Measurements from ENCODE around the gene PRRC2B.
"Not testable (repeated sequence)": the region's sequence is repeated elsewhere in the genome, so short reads cannot be mapped to it uniquely, and the experiment has no call there.

Gene PRRC2B

GRCh38 chr9:131386281-131386680 lies 7.6 kb upstream of the PRRC2B start:
- DNase-seq (ENCODE audit: low spot score), result no peak

DNA sequence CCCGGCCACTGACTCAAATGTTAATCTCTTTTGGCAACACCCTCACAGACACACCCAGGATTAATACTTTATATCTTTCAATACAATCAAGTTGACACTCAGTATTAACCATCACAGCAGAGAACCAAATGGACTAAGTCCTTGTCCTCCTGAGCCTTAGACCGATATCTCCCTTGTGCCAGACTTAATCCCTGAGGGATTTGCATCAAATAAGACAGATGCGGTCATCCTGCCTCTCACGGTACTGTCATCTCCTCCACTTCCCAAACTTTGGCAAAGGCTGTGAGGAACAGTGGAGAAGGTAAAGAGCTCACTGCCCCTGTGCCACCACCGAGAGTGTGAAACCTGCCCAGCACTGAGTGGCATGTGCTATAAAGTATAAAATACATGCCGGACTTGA lies 6.5 kb upstream of the PRRC2B start:
- no peak for DNase-seq (ENCODE audit: low spot score)

- no peak for DNase-seq (ENCODE audit: low spot score)
These were observed 2.9 kb upstream of the PRRC2B start for GRCh38 chr9:131391020-131391419.

DNA sequence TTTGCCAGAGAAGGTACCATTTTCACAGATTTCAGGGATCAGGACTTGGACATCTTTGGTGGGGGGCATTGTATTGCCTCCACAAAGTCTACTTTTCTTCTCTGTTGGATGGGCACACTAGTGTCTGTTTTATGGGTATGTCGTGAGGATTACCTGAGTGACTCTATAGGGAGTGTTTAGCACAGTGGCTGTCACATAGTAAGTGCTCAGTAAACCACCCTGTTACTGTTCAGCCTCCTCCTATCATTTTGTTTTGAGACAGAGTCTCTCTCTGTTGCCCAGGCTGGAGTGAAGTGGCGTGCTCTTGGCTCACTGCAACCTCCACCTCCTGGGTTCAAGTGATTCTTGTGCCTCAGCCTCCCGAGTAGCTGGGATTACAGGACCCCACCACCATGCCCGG lies 2.4 kb upstream of the PRRC2B start:
- DNase-seq (ENCODE audit: low spot score), result no peak

- DNase-seq (ENCODE audit: low spot score), result no peak
These were observed 724 bp downstream of the PRRC2B start for GRCh38 chr9:131394464-131395156.

DNA sequence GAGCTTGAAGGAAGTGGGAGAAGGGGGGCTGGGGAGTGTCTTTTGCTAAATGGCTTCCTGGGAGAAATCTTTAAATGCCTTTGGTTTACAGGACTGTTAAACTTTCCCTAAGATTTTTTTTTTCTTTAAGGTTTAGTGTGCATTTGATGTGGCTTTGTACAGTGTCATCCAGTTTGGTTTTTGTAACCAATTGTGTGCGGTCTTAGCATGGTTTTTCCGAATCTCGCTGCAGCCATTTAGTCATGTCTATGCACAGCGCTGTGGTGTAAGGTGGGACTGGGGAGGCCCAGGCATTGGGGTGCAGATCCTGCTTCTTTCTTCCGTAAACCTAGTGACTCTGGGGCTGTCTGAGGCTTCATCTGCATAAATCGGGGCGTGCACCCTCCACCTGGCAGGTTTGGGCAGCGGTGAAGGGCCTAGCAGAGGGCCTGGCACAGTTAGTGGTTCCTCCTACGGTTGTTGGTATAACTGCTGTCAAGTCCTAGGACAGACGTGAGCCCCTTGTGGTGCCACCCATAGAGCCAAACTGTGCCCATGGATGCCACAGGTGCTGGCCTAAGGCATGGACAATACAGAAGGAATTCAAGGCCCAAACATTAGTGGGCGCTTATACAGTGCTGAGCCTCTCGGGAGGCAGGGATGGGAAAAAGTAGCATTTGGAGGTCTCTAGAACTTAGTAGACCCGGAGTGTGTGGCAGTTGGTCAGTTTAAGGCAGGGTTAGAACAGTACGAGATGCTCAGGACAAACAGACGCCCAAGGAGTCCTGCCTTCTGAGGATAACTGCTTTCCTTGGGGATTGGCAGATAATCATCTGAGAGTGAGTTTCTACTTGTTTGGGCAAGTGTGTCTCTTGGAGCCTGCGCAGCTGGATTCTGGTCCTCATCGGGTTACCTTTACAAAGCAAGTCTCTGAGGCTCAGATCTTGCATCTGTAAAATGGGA lies 1.5 kb downstream of the PRRC2B start:
- peak; percentile 44 for DNase-seq (ENCODE audit: low spot score)

- not testable (repeated sequence) for DNase-seq (ENCODE audit: low spot score)
These were observed 2.2 kb downstream of the PRRC2B start for GRCh38 chr9:131396099-131396479.

DNA sequence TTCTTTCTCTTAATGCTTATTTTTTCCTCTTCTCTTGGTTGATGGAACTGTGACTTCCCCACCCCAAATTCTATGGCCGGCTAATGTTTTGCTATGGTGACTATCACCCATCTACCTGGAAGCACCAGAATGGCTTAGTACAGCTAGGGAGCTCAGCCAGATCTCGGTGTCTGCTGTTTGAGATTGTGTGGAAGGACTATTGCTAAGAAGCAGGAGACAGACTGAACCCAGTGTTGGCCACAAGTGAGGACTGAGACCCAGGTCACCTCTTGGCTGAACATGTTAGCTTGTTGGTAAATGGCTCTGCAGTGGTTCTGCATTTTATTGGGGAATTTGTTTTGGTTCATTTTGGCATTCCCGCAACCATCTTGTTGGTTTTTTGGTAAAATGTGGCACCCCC lies 2.7 kb downstream of the PRRC2B start:
- DNase-seq (ENCODE audit: low spot score), result no peak

DNA sequence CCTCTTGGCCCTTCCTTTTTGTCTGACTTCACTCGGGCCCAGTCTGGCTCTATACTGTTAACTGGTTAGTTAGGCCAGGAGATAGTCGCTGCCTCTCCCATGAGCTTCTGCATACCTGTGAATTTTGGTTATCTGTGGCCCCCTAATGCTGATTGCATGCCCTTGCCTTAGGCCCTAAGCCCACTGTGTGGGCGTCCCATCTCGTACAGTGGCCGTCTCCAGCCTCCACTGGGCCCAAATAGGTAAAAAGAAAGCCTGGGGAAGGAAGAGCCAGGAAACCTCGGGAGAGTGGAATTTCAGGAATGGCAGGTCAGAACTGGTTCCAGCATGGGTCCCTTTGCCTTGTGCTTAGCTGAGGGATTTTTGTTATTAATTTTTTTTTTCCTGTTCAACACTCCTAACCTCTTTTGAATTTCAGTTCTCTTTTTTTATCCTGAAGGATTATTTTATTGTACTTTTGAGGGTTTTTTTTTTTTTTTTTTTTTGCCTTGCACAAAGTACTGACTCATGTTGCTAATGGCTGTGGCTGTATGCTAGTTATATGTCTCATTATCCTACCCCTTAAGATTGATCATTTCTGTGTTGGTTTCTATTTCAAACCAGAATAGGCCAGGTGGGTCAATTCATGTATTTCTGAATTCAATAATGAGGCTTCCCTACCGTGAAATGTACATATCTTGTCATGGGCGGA lies 3.4 kb downstream of the PRRC2B start:
- no peak for DNase-seq (ENCODE audit: low spot score)

GRCh38 chr9:131398204-131398603 lies 4.3 kb downstream of the PRRC2B start:
- DNase-seq (ENCODE audit: low spot score), result no peak

DNA sequence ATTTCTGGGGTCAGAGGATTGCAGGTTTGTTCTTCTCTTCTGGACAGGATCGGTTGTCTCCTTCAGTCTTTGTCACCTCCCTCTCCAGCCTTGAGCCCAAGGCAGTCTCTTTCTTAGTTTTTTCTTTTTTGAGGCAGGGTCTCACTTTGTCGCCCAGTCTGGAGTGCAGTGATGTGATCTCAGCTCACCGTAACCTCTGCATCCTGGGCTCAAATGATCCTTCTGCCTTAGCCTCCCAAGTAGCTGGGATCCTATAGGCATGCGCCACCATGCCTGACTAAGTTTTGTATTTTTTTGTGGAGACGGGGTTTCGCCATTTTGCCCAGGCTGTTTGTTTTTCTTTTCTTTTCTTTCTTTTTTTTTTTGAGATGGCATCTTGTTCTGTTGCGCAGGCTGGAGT lies 6.1 kb downstream of the PRRC2B start:
- DNase-seq (ENCODE audit: low spot score), result no peak

DNA sequence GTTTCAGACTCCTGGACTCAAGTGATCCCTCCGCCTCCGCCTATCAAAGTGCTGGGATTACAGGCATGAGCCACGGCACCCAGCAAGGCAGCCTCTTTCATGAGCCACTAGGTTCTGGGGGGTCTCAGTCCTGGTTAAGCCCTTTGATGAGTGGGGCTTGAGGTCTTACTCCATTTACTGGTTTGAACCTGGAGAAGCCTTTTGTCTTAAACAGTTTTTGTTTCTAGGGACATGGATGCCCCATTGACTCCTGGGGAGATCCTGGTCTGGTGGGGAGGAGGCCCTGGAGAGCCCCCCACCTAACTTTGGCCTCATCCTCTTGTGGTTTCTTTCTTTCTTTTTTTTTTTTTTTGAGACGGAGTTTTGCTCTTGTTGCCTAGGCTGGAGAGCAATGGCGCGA lies 6.7 kb downstream of the PRRC2B start:
- no peak for DNase-seq (ENCODE audit: low spot score)

DNA sequence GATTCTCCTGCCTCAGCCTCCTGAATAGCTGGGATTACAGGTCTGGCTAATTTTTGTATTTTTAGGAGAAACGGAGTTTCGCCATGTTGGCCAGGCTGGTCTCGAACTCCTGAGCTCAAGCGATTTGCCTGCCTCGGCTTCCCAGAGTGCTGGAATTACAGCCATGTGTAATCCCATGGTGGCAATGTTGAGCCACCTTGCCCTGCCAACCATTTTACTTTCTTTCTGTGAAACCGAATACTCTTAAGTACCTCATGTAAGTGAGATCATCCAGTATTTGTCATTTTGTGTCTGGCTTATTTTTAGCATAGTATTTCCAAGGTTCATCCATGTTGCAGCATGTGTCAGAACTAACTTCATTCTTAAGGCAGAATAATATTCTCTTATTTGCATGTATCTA lies 8.2 kb downstream of the PRRC2B start:
- no peak for DNase-seq (ENCODE audit: low spot score)

- DNase-seq (ENCODE audit: low spot score), result no peak
These were observed 9.0 kb downstream of the PRRC2B start for GRCh38 chr9:131402738-131403492.

DNA sequence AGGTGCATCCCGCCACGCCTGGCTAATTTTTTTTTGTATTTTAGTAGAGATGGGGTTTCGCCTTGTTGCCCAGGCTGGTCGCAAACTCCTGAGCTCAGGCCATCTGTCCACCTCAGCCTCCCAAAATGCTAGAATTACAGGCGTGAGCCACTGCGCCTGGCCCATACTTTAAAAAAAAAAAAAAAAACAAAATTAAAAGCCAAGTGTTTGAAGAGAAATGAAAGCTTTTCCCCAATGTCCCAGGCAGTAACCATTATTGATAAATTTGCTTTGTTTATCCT lies 9.5 kb downstream of the PRRC2B start:
- no peak for DNase-seq (ENCODE audit: low spot score)

GRCh38 chr9:131404581-131404980 lies 10.7 kb downstream of the PRRC2B start:
- no peak for DNase-seq (ENCODE audit: low spot score)

GRCh38 chr9:131404987-131405386 lies 11.1 kb downstream of the PRRC2B start:
- DNase-seq (ENCODE audit: low spot score), result no peak

- no peak for DNase-seq (ENCODE audit: low spot score)
These were observed 11.5 kb downstream of the PRRC2B start for GRCh38 chr9:131405428-131405827.

- DNase-seq (ENCODE audit: low spot score), result no peak
These were observed 12.1 kb downstream of the PRRC2B start for GRCh38 chr9:131405858-131406537.

- no peak for DNase-seq (ENCODE audit: low spot score)
These were observed 12.9 kb downstream of the PRRC2B start for GRCh38 chr9:131406563-131407436.

GRCh38 chr9:131407717-131408195 lies 13.9 kb downstream of the PRRC2B start:
- no peak for DNase-seq (ENCODE audit: low spot score)

All from SW480 (cell line).